Neural progenitor cell (in vitro differentiated cells): ENCODE measurements around the gene HES4.

Source experiments
- EZH2 ChIP-seq: fragments of 200-600 bp; sonication (generic); IDR thresholded peaks from 2 replicates; pipeline ENCODE4 v1.6.1; 2017; ENCODE audit warnings: antibody characterized with exemption, mild to moderate bottlenecking, moderate library complexity
- EZH2phosphoT487 ChIP-seq: fragments of 200-600 bp; sonication (generic); IDR thresholded peaks from 2 replicates; pipeline ENCODE4 v1.6.1; 2017; ENCODE audit warnings: antibody characterized with exemption
- TF ChIP-seq, protein P1 (sequence below): fragments of 200-600 bp; sonication (generic); IDR thresholded peaks from 2 replicates; pipeline ENCODE4 v1.5.1; 2017; ENCODE audit warnings: antibody characterized with exemption, mild to moderate bottlenecking

DNA sequence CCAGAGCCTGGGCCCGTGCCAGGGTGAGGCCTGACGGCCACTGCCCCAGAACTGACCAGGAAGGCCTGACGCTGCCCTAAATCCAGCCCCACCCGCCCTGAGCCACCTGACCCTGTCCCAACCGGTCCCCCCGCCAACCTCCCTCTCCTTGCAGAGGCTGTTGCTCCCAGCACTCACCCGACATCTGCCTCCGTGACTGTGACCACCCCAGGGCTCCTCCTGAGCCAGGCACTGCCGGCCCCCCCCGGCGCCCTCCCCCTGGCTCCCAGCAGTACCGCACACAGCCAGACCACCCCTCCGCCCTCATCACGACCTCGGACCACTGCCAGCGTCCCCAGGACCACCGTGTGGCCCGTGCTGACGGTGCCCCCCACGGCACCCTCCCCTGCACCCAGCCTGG is 46.3 kb upstream of the HES4 start:
- TF ChIP-seq, protein P1, sequence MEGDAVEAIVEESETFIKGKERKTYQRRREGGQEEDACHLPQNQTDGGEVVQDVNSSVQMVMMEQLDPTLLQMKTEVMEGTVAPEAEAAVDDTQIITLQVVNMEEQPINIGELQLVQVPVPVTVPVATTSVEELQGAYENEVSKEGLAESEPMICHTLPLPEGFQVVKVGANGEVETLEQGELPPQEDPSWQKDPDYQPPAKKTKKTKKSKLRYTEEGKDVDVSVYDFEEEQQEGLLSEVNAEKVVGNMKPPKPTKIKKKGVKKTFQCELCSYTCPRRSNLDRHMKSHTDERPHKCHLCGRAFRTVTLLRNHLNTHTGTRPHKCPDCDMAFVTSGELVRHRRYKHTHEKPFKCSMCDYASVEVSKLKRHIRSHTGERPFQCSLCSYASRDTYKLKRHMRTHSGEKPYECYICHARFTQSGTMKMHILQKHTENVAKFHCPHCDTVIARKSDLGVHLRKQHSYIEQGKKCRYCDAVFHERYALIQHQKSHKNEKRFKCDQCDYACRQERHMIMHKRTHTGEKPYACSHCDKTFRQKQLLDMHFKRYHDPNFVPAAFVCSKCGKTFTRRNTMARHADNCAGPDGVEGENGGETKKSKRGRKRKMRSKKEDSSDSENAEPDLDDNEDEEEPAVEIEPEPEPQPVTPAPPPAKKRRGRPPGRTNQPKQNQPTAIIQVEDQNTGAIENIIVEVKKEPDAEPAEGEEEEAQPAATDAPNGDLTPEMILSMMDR, result no peak
- TF ChIP-seq EZH2 (no peak), EZH2phosphoT487 (no peak)
